ENCODE results near the gene OMA1.

DNA sequence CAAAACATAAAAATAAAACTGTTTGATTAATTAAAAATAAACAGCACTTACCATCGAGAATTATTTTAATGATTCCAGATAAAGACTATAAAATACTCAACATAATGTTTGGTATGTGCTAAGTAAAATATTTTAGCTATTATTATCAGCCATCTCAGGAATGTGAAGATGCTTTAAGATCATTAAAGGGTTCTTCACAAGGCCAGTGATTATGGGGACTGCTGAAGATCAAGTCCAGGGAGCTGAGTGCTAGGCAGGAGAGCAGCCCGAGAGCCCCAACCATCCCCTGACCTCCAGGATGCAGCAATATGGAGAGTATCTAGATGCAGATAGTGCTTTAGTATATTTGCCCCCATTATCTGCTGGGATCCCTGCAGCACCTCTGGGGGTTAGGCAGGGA lies 35.1 kb upstream of the OMA1 start:
- TF ChIP-seq EZH2 (IDR thresholded peaks at IDR 0.05; ENCODE audit: low read length, missing control alignments): no peak
- TF ChIP-seq, protein P1, sequence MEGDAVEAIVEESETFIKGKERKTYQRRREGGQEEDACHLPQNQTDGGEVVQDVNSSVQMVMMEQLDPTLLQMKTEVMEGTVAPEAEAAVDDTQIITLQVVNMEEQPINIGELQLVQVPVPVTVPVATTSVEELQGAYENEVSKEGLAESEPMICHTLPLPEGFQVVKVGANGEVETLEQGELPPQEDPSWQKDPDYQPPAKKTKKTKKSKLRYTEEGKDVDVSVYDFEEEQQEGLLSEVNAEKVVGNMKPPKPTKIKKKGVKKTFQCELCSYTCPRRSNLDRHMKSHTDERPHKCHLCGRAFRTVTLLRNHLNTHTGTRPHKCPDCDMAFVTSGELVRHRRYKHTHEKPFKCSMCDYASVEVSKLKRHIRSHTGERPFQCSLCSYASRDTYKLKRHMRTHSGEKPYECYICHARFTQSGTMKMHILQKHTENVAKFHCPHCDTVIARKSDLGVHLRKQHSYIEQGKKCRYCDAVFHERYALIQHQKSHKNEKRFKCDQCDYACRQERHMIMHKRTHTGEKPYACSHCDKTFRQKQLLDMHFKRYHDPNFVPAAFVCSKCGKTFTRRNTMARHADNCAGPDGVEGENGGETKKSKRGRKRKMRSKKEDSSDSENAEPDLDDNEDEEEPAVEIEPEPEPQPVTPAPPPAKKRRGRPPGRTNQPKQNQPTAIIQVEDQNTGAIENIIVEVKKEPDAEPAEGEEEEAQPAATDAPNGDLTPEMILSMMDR (conservative IDR thresholded peaks at IDR 0.05 in 1 of 2, IDR thresholded peaks at IDR 0.05 in 1 of 2; ENCODE audit: low read depth in 1 of 2, low read length in 2 of 2): no peak
